Activated T-helper 1 cell treated with anti-CD3 and anti-CD28 coated beads, Interleukin-2, amount 50 U/mL, for 16 hours (primary cell): ENCODE data around the gene SSR3.

ENCODE experiments used
- DNase-seq, 2 donors: peaks; one replicate each; pipeline ENCODE4 v3.0.0-alpha.2; 2020; ENCODE audit warnings: low read depth in 1 of 2, low spot score in 1 of 2

SSR3 gene

GRCh38 chr3:156491192-156491591 is 63.7 kb downstream of the SSR3 start:
- no peak for DNase-seq
